Endothelial cell of umbilical vein (primary cell): ENCODE results near the gene GPR176.

ENCODE experiments used
- JUN ChIP-seq: IDR thresholded peaks from 2 replicates; pipeline ENCODE4 v1.6.1; 2011; ENCODE audit warnings: borderline replicate concordance, low read depth; ENCODE audit not compliant: insufficient read length, insufficient read depth
- MYC ChIP-seq: IDR thresholded peaks from one replicate; pipeline ENCODE4 v1.6.1; 2011; ENCODE audit warnings: mild to moderate bottlenecking, low read depth, low read length
- POLR2AphosphoS5 ChIP-seq: IDR thresholded peaks from 2 replicates; pipeline ENCODE4 v1.6.1; 2012; ENCODE audit warnings: low read depth, mild to moderate bottlenecking, control low read depth, low read length, moderate library complexity; ENCODE audit not compliant: insufficient read depth
- TF ChIP-seq, protein P1 (sequence below), 2 donors: IDR thresholded peaks; 1 replicate in 1 of 2; 2 replicates in 1 of 2; pipeline ENCODE4 v1.5.1; 2011; ENCODE audit warnings: low read length in 2 of 2, mild to moderate bottlenecking in 2 of 2, moderate library complexity in 2 of 2, control low read depth in 1 of 2, inconsistent platforms in 1 of 2, low read depth in 1 of 2; ENCODE audit not compliant: insufficient read depth in 1 of 2; ENCODE audit errors: extremely low read depth in 1 of 2

DNA sequence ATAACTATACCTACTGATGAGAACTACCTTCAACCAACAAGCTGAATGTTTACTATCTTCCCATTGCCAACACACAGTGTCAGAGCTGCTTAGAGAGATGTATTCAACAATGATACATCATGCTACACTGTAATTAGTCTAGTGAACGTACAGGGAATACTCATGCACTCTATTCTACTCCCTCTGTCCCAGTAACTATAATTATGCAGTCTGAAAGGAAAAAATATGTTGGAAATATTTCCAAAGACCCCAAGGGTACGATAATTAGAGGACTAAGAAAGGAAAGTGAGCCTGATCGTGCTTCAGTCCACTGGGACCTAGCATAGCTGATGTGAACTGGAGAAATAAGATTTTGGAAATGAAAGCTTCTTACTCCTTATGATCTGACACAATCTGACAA, 100.5 kb downstream of the GPR176 start:
- TF ChIP-seq, protein P1, sequence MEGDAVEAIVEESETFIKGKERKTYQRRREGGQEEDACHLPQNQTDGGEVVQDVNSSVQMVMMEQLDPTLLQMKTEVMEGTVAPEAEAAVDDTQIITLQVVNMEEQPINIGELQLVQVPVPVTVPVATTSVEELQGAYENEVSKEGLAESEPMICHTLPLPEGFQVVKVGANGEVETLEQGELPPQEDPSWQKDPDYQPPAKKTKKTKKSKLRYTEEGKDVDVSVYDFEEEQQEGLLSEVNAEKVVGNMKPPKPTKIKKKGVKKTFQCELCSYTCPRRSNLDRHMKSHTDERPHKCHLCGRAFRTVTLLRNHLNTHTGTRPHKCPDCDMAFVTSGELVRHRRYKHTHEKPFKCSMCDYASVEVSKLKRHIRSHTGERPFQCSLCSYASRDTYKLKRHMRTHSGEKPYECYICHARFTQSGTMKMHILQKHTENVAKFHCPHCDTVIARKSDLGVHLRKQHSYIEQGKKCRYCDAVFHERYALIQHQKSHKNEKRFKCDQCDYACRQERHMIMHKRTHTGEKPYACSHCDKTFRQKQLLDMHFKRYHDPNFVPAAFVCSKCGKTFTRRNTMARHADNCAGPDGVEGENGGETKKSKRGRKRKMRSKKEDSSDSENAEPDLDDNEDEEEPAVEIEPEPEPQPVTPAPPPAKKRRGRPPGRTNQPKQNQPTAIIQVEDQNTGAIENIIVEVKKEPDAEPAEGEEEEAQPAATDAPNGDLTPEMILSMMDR (IDR thresholded peaks at IDR 0.05; ENCODE audit: extremely low read depth in 1 of 2, insufficient read depth in 1 of 2, low read depth in 1 of 2, low read length in 2 of 2): no peak
- TF ChIP-seq POLR2AphosphoS5: no peak
- no peak for TF ChIP-seq JUN
- no peak for TF ChIP-seq MYC
